GM12874 (cell line): ENCODE data around the gene KRT28.

Experiments used
- TF ChIP-seq, protein P1 (sequence below): IDR thresholded peaks from 2 replicates; pipeline ENCODE4 v1.5.1; 2011; ENCODE audit warnings: low read depth, mild to moderate bottlenecking, control low read depth, low read length, moderate library complexity; ENCODE audit not compliant: insufficient read depth

Gene KRT28, protein sequence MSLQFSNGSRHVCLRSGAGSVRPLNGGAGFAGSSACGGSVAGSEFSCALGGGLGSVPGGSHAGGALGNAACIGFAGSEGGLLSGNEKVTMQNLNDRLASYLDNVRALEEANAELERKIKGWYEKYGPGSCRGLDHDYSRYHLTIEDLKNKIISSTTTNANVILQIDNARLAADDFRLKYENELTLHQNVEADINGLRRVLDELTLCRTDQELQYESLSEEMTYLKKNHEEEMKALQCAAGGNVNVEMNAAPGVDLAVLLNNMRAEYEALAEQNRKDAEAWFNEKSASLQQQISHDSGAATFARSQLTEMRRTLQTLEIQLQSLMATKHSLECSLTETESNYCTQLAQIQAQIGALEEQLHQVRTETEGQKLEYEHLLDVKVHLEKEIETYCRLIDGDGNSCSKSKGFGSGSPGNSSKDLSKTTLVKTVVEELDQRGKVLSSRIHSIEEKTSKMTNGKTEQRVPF

DNA sequence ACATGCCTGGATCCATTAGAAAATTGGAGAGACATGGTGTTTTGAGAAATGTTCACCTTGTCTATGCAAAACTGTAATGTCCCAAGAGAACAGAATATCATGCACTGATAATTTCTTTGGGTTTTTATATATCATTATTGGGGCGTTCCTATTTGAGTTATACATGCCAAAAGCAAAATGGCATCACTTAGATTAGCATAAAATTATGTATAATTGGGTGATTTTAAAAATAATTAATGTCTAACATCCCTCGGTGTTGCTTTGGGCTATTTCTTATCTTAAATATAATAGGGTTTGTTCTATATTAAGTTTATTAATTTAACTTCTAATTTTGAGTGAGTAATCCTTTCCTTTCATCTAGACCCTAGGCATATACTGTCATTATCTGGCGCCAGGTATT, at the start of gene KRT28:
TSS of gene KRT28 (minus strand) at position 101 of the 400 bp plus-strand sequence. CDS start at position 35, 66 bp downstream.
- TF ChIP-seq, protein P1, sequence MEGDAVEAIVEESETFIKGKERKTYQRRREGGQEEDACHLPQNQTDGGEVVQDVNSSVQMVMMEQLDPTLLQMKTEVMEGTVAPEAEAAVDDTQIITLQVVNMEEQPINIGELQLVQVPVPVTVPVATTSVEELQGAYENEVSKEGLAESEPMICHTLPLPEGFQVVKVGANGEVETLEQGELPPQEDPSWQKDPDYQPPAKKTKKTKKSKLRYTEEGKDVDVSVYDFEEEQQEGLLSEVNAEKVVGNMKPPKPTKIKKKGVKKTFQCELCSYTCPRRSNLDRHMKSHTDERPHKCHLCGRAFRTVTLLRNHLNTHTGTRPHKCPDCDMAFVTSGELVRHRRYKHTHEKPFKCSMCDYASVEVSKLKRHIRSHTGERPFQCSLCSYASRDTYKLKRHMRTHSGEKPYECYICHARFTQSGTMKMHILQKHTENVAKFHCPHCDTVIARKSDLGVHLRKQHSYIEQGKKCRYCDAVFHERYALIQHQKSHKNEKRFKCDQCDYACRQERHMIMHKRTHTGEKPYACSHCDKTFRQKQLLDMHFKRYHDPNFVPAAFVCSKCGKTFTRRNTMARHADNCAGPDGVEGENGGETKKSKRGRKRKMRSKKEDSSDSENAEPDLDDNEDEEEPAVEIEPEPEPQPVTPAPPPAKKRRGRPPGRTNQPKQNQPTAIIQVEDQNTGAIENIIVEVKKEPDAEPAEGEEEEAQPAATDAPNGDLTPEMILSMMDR, result no peak

DNA sequence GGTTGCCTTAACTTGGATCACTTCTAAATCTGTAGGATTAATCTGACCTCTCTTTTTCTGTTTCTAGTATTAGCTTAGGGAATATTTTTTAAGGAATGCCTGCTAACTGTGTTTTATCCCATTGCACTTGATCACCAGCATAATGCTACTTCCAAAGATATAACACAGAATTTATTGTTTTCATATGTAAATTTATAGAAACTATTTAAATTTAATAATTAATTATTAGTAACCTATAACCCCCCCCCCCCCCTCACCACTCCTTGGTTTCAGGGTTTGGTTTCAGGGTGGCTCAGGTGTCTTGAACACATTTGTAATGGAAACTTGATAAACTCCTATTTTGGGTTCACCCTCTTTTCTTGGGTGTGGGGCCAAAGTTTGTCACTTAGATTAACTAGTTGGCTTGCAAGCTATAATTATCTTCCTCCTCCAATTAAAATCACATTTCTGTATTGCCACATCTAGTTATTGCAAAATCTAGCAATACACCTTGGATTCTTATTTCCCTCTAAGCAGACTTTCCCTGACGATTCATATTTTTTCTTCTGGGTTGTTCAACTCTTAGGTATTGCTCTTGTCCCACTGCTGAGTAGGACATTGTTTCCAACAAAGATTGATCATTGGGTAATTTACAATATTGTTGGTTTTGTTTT, 49.0 kb upstream of the KRT28 start:
- TF ChIP-seq, protein P1, result no peak

DNA sequence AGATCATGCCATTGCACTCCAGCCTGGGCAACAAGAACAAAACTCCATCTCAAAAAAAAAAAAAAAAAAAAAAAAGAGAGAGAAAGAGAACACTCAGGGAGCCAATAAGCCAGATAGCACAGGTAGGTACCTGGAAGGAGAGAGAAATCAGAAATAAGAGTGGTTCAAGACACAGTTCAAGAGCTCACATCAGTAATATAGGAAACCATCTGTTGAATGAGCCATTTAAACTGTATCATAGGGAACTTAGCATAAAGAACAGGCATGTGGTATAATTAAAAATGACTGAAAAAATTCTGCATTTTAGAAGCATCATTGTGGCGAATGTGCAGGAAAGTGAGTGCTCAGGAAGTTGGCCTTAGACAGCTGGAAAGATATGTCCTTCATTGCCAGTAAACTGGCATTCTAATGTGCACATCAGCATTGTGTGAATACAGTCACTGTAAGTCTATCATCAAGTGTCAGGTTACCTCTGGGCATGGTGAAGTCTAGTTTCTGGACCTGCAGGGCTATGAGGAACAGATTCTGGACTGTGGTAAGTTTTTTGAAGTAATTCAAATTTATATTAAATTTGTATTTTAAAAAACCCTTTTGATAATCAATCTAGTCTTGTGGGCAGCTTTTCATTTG, 46.9 kb upstream of the KRT28 start:
- TF ChIP-seq, protein P1, result no peak

DNA sequence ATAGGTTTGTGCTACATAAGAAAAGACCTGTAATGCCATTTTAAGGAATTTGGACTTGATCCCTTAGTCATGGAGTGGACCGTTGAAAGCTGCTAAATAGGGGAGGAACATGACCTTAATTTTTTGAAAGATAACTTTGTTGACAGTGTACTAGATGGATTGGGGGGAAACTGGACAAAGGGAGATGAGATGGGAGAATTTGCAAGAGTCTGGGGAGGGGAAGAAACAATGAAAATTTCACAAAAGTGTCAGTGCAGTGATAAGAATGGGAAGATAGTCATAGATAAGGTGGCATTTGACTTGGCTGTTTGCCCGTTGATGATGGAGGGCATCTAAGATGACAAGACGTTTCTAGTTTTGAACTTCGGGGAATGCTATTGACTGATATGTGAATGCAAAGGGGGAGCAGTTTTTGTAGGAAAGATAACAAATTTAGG, 44.9 kb upstream of the KRT28 start:
- TF ChIP-seq, protein P1, result no peak

DNA sequence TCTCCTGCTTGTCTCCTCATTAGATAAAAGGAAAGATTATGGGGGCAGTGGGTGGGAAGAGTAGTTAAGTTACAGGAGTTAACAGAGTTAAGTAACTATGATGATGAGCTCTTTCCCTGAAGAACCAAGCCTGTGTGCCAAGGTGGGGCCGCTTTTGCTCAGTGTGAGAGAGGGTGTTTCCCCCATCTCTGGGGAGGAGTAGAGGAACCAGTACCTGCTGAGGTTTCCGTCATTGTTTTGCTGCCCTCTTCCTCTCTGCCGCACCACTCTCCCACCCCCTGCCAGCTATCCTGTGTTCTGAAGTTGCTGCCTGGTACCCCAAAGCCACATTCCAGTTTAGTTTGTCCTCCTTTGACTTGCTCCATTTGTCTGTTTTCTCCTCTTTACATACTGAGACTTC, 43.5 kb upstream of the KRT28 start:
- TF ChIP-seq, protein P1, result no peak

DNA sequence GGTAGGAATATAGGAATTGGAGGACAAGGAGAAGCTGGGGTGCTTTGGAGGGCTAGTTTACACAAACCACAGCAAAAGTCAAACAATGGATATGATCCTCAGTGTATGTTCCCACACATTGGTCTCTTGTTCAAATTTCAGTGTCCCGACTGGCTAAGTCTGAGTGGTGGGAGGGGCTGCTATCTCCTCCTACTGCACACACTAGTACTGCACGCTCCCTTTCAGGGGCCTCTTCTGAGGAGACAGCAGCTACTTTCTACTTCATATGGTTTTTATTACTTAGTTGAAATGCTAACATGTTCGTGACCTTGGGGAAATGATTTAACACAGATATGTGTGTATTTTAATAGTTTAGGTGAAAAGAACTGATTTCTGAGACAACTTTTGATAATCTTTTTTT, 41.5 kb upstream of the KRT28 start:
- TF ChIP-seq, protein P1, result no peak

DNA sequence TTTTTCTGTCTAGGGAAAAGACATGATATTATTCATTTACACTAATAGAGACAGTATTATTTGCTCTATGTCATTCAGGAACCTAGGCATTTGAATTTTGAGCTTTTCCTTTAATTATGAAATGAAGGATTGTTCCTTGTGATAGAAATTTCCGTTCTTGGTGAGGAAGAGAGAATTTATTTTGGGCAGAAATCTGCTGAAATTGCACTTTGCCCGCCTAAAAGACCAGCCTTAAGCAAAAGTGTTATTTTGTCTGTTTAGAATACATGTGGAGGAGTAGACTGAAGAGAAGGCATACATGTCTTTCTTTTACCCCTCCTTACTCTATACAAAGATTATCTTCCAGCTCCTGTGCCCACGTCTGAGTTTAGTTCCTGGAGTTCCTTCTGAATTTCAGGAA, 39.4 kb upstream of the KRT28 start:
- TF ChIP-seq, protein P1, result no peak
